IMR-90 (cell line): Measurements from ENCODE around the gene SLC35B2. TPM values are rescaled to one million over a fixed set of nuclear protein-coding genes. Genes with fewer than 3 reads are reported as not detected.

Source experiments
- polyA plus RNA-seq, 3 experiments: library from polyadenylated mRNA; depleted of rRNA; stranded (reverse); fragments of >200 nt; gene quantifications; 2 replicates each; pipeline ENCODE4 v1.2.3, GENCODE V29; 2012; ENCODE audit warnings: low replicate concordance in 1 of 3
- total RNA-seq: library from RNA; depleted of rRNA; stranded (reverse); fragments of >200 nt; gene quantifications from 2 replicates; pipeline ENCODE4 v1.2.3, GENCODE V29; 2012
- TF ChIP-seq, protein P1 (sequence below): fragments of 150-350 bp; IDR thresholded peaks from 2 replicates; pipeline ENCODE4 v1.6.1; 2016; ENCODE audit warnings: low read depth, mild to moderate bottlenecking, low read length, moderate library complexity, borderline replicate concordance

Gene SLC35B2
- total and polyA plus RNA-seq, 2 of the 4 experiments (the other 2 are of a cell fraction), result 51.4 to 89.9 TPM

DNA sequence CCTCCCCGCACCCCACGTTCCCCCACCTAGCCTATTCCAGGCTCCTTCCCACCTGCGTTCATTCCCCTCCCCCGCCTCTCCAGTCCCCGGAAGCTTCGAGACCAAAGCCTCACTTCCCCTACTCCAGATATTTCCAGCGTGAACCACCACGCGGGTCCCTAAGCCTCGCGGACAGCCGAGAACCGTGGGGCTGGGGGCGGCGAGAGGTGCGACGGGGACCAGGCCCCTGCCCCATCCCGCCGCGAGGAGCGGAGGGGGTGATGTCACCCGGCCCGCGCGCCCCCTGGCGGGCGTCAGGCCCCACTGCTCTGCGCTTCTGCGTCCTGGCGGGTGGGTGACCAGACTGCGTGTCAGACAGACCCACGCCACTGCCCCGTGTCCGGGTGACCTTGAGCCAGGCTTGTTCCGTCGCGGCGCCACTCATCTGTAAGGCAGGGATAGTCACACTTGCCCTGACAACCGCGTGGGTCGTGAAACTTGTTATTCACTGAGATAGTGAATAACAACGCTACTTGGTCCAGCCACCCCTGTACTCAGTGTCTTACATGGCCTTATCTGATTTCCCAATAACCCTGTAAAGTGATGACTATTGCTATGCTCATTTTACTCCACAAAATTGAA, 19.4 kb downstream of the SLC35B2 start (continued):
- TF ChIP-seq, protein P1, sequence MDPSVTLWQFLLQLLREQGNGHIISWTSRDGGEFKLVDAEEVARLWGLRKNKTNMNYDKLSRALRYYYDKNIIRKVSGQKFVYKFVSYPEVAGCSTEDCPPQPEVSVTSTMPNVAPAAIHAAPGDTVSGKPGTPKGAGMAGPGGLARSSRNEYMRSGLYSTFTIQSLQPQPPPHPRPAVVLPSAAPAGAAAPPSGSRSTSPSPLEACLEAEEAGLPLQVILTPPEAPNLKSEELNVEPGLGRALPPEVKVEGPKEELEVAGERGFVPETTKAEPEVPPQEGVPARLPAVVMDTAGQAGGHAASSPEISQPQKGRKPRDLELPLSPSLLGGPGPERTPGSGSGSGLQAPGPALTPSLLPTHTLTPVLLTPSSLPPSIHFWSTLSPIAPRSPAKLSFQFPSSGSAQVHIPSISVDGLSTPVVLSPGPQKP, result no peak
